ENCODE data around the gene HRK. TPM values are rescaled to one million over a fixed set of nuclear protein-coding genes. Genes with fewer than 3 reads are reported as not detected.

The HRK gene
- total and polyA plus RNA-seq, 2 of the 4 experiments (the other 2 are of a cell fraction) = not detected

DNA sequence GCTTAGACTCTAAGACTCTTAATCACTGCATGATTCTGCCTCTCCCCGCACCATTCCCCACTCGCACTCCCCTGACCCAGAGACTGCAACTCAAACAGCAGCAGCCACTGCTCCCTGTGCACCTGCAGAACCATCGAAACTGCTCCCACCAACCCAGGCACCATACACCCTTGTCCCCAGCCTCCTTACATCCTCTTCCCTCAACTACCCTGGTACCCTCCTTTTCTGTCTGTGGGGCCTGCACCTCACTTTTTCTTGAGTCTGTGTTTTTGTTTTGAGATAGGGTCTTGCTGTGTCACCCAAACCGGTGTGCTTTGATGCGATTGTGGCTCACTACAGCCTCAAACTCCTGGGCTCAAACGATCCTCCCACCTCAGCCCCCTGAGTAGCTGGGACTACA lies 73.7 kb downstream of the HRK start:
- no peaks in the 10 kb centered on the region for H3K36me3 ChIP-seq (ENCODE audit: control insufficient read depth, insufficient read depth, low read length)
- no peak overlapping the region for H3K27ac ChIP-seq (ENCODE audit: insufficient read depth, low read length)
- in situ Hi-C loops (cut with MboI; ENCODE audit: low sequenced_read_pairs) (no loop called here), dilution Hi-C loops (cut with HindIII; ENCODE audit: low sequenced_read_pairs, unreplicated experiment) (no loop called here), intact Hi-C loops (cut with micrococcal nuclease) (no loop called here)
- H2AK5ac ChIP-seq (ENCODE audit: low read depth, low read length) = no peak overlapping the region
- no peak overlapping the region for H4K8ac ChIP-seq (ENCODE audit: low read depth in 2 of 2, low read length in 2 of 2)
- POLR2A ChIA-PET (ENCODE audit: unreplicated experiment) = interaction anchor here (0.6 kb wide), 1 partner anchor 27 kb away, joined by 7 read pairs; no protein-coding TSS in a partner anchor
- WGBS, 2 experiments (ENCODE audit: extremely low coverage in 2 of 2, insufficient read length in 1 of 2) = no CpG with 5 or more reads among the region's 6 CpGs
- H3K14ac ChIP-seq (replicated peaks; ENCODE audit: low read depth, low read length) = no peak overlapping the region
- no TSS peak for BruUV-seq (replicated peaks)
- H2BK5ac ChIP-seq (ENCODE audit: low read depth, low read length, poor library complexity, severe bottlenecking) = no peak overlapping the region
- H4K20me1 ChIP-seq (ENCODE audit: insufficient read depth, low read length) = no peaks in the 10 kb centered on the region
- H3K79me1 ChIP-seq (ENCODE audit: low read depth in 1 of 2, low read length in 2 of 2) = no peaks in the 10 kb centered on the region
- TF ChIP-seq, protein P1, sequence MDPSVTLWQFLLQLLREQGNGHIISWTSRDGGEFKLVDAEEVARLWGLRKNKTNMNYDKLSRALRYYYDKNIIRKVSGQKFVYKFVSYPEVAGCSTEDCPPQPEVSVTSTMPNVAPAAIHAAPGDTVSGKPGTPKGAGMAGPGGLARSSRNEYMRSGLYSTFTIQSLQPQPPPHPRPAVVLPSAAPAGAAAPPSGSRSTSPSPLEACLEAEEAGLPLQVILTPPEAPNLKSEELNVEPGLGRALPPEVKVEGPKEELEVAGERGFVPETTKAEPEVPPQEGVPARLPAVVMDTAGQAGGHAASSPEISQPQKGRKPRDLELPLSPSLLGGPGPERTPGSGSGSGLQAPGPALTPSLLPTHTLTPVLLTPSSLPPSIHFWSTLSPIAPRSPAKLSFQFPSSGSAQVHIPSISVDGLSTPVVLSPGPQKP (IDR thresholded peaks at IDR 0.05; ENCODE audit: borderline replicate concordance, low read depth, low read length) = no peak
- TF ChIP-seq MAZ (IDR thresholded peaks at IDR 0.05; ENCODE audit: borderline replicate concordance, low read depth, low read length) (no peak), SMC3 (IDR thresholded peaks at IDR 0.05; ENCODE audit: low read depth, low read length) (no peak), USF2 (IDR thresholded peaks at IDR 0.05; ENCODE audit: low read depth, low read length) (no peak), CEBPB (IDR thresholded peaks at IDR 0.05; ENCODE audit: low read depth, low read length) (no peak), RAD21 (IDR thresholded peaks at IDR 0.05; ENCODE audit: low read length) (no peak)
- no peaks in the 10 kb centered on the region for H3K27me3 ChIP-seq (ENCODE audit: control insufficient read depth, insufficient read depth, low read length)
- no peak overlapping the region for H3K56ac ChIP-seq (ENCODE audit: extremely low read depth, insufficient read depth, low read length)
- H3K9me3 ChIP-seq (ENCODE audit: control insufficient read depth, insufficient read depth, low read length) = no peaks in the 10 kb centered on the region
- no peaks in the 10 kb centered on the region for H3K4me1 ChIP-seq (ENCODE audit: control insufficient read depth, insufficient read depth, low read length)
- no peak overlapping the region for H2BK120ac ChIP-seq (ENCODE audit: low read depth, low read length)
- no peak overlapping the region for H2AK9ac ChIP-seq (replicated peaks; ENCODE audit: low read depth, low read length, poor library complexity)
- no peak overlapping the region for H3K4ac ChIP-seq (ENCODE audit: low read depth, low read length)
- no peak overlapping the region for H3K18ac ChIP-seq (ENCODE audit: low read depth, low read length)
- no peak overlapping the region for H2AFZ ChIP-seq (replicated peaks; ENCODE audit: low read length, poor library complexity)
- no peak overlapping the region for H3K4me2 ChIP-seq (ENCODE audit: low read depth, low read length)
- no peak for ATAC-seq (ENCODE audit: low read depth)
- no peak overlapping the region for H2BK20ac ChIP-seq (ENCODE audit: low read depth, low read length)
- CTCF ChIA-PET = no interaction called here
- no peaks in the 10 kb centered on the region for H3K9me1 ChIP-seq (ENCODE audit: insufficient read depth, low read length)
- H4K91ac ChIP-seq (ENCODE audit: insufficient read depth, low read depth, low read length) = no peak overlapping the region
- H3K4me3 ChIP-seq (ENCODE audit: insufficient read depth, low read depth, low read length) = no peak overlapping the region
- H2BK15ac ChIP-seq (ENCODE audit: low read depth, low read length) = no peak overlapping the region
- DNase-seq = no peak
- no peak overlapping the region for H4K5ac ChIP-seq (ENCODE audit: low read depth, low read length)
- no peak overlapping the region for H3K9ac ChIP-seq (ENCODE audit: low read depth, low read length)
- H3K23ac ChIP-seq (ENCODE audit: low read depth, low read length) = no peak overlapping the region

Data from IMR-90 (cell line).